Fibroblast of skin of left biceps (primary cell): ENCODE results near the gene TXNRD2.

ENCODE experiments used
- DNase-seq, 2 experiments: peaks; one replicate each; pipeline ENCODE4 v3.0.0-alpha.2; 2013; ENCODE audit warnings: low read depth in 2 of 2

Gene TXNRD2

GRCh38 chr22:19980766-19981165 is 39.1 kb upstream of the TXNRD2 start:
- DNase-seq: no peak

- DNase-seq: no peak
Observed at GRCh38 chr22:19979712-19980493, 38.3 kb upstream of the TXNRD2 start.

DNA sequence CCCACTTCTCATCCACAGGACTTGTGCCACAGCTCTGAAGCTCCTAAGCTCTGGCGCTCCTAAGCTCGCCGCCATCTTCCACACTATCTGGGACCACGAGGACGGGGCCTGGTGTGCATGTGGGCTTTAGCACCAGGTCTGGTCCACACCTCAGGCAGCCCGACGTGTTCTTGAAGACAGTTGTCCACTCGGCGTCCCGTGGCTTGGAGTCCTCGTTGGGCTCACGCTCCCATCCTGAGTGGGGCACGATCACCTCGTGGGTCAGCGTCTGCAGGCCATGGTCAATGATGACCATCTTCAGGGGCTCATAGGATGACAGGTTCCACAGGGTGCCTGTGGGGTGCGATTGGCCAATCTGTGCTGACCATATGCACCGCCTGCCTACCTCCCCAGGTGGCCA is 37.1 kb upstream of the TXNRD2 start:
- no peak for DNase-seq

- no peak for DNase-seq
Observed at GRCh38 chr22:19977296-19978243, 36.0 kb upstream of the TXNRD2 start.

DNA sequence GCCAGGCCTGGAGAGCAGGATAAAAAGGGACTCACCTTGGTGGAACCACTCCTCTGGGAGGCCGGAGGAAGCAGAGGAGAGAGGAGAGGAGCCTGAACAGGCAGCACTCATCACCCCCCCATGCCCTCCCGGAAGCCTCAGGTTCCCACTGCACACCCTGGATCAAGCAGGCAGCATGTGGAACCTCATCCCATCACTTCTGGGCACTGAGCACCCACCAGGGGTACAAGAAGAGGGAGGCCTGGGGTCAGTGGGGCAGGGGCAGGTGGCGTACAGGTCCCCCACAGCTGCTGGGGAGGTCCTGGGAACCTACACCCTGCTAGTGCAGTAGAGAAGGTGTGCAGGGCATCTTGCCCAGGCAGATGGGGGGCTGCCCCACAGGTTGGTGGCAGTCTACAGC is 35.1 kb upstream of the TXNRD2 start:
- no peak for DNase-seq

DNA sequence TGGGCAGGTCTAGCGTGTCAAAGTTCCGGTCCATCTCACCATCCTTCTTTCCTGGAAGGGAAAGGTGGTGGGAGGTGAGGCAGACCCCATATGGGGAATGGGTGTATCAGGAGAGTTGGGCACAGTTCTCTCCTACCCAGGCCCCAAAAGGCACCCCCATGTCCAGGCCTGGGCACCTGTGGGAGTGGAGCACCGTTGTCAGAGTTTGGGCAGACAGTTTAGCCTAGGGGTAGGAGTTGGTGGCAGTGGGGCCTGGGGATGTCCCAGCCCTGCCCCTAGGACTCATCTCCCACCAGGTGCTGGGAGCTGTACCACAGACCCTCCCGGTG is 34.1 kb upstream of the TXNRD2 start:
- no peak for DNase-seq

- no peak for DNase-seq
Observed at GRCh38 chr22:19974935-19975706, 33.5 kb upstream of the TXNRD2 start.

DNA sequence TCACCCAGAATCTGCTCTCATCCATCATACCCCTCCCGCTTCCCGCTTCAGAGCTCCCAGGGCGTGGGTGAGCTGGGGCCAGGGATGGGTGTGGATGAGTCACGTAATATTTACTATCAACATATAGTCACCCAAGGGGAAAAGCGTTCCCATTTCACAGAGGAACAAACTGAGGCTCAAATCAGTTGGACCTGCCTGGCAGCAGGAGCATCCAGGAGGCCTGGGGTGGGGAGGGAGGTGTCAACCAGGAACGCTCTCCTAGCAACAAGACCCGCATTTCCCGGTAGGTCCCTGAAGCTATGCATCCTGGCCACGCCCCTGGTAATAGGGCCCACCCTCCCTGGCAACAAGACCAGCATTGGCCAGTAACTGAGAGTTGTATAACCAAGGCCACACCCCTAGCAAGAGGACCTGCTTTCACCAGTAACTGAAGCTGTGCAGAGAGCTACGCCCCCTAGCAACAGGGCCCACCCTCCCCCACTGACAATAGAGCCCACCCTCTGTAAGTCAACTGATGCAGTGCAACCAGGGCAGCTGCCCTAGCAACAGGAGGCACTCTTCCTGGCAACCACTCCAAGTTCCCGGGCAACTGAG is 32.7 kb upstream of the TXNRD2 start:
- no peak for DNase-seq

DNA sequence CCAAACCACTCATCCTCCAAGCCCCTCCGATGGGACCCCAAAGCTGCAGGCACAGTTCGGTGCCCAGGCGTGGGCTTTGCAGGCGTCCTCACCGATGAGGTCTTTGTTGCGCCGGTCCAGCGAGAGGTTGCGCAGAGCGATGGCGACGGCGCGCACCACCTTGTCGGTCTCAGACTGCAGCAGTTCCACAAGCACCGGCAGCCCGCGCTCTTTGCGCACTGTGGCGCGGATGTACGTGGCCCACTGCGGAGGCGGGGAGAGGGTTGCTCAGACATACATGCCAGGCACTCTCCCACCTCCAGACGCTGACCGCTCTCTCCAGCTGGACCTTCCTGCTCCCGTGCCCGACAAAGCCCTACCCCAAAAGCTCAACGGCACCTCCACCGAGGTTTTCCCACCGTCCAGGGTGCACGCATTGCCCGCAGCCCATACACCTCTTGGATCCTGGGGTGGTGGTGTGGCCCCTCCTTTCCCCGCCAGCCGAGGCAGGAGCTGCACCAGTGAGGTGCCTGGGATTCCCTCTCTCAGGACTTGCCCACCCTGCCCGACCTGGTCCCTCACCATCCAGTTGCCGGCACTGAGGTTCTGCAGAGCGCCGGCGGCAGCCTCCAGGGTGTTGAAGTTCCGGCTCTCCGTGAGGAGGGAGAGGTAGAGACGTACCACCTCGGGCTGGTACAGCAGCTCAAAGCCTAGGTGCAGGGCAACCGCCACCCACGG is 32.1 kb upstream of the TXNRD2 start:
- DNase-seq: no peak

GRCh38 chr22:19972652-19973550 is 31.3 kb upstream of the TXNRD2 start:
- DNase-seq: no peak

DNA sequence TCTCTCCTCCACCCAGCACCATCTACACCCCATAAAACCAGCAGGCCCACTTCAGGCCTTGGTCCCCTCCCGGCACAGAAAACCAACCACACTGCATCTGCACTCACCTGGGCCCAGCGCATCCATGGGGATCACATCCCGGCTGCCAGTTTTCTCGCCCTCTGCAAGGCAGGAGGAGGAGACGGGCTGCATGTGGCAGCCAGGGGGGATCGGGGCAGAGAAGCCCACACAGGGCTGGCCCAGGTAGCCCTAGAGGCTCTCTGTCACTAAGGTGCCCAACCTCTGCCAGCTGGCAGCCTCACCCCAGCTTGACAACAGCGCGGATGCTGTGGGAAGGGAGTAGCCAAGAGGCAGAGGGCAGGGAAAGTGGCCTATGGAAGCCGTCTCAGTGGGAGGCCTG is 30.6 kb upstream of the TXNRD2 start:
- DNase-seq: no peak

GRCh38 chr22:19971276-19972124 is 29.9 kb upstream of the TXNRD2 start:
- DNase-seq: no peak

DNA sequence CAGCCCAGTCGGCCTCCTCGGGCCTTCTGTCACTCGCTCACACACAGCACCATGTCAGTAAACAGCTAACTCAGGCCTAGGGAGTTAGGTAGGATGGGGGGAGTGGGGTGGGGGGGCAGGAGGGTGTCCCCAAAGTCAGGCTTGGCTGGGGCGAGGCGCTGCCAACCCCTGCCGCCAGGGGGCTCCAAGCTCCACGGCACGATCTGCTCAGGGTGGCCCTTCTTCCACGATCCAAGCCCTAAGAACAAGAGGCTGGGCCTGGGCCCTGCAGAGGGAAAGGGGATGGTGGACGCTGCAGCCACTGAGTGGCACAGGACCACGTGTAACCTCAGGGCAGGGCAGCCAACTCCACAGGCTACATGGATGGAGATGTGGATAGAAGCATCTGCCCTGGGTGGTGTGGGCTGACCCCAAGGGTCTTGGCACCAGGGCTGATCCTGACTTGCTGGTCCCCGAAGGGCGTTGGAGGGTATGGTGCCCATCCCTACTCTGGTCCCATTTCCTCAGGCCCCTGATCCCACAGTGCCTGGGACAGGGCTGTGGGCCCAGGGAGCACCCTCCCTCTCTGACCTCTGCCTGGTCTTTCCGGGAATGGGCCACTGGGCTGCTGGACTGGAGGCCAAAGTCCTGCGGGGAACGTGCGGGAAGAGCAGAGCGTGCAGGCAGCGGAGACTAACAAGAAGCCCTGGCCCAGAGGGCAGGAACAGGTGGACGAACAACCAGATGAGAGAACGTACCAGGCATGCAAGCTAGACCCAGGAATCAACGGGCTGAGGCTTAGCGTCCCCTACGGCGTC is 29.1 kb upstream of the TXNRD2 start:
- no peak for DNase-seq

- no peak for DNase-seq
Observed at GRCh38 chr22:19970031-19970478, 28.4 kb upstream of the TXNRD2 start.

DNA sequence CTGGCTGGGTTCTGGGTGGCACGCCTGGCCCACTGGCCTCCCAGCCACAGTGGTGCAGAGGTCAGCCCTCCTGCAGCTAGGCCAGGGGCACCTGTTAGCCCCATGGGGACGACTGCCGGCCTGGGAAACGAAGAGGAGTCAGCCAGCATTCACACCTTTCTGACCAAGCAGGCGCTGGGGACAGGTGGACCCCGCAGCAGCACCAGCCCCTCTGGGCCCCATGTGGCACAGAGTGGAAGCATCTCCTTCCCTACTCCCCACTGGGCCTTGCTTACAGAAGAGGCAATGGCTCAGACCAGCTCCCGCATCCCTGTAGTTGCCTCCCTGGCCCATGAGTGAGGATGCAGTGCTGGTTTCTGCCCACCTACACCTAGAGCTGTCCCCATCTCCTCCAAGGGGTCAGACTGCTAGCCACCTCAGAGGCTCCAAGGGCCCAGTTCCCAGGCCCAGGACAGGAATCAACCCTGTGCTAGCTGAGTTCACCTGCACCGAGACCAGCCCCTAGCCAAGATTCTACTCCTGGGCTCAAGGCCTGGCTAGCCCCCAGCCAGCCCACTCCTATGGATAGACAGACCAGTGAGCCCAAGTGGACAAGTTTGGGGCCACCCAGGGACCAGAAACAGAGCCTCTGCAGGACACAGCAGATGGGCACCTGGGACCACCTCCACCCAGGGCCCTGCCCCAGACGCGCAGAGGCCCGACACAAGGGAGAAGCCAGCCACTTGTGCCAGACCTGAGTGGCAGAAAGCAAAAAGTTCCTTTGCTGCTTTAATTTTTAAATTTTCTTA is 27.7 kb upstream of the TXNRD2 start:
- DNase-seq: no peak

GRCh38 chr22:19968450-19968891 is 26.9 kb upstream of the TXNRD2 start:
- DNase-seq: no peak

DNA sequence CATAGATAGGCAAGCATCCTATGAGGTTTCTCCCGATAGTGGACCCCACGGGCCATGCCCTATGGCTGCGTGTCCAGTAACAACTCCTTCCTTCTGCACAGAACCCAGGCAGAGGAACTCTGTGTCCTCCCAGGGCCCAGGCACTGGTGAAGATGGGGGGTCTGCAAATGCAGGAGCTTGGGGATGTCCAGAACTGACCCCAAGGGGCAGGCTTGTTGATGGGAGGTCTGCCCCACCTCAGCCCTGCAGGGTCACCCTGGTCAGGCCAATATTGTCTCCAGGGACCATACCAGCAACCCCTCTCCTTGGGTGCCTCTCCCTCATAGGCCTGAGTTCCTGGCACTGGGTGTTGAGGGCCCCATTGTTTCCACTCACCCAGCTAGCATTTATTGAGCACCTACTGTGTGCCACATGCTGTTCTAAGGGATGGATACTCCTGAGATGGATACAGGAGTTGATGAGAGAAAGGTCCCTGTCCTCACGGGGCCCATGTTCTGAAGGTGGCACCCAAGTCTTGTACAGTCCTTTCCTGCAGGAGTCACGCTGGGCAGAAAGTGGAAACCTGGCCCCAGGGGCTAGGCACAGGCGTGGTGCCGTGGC is 26.3 kb upstream of the TXNRD2 start:
- DNase-seq: no peak
